Panc1 (cell line): Measurements from ENCODE around the gene NPAS2. TPM values are rescaled to one million over a fixed set of nuclear protein-coding genes. Genes with fewer than 3 reads are reported as not detected.

Experiments
- ATAC-seq: fragments of 200-7000 bp; cut with Tn5 transposase; 2 replicates; pipeline ENCODE4 v1.9.1; 2020; ENCODE audit warnings: mild to moderate bottlenecking, moderate library complexity
- BruUV-seq: library from RNA; stranded (reverse); fragments of 400-500 nt; replicated peaks from 2 replicates; lab custom pipeline; 2021; lab: Mats Ljungman, UMichigan
- CTCF ChIA-PET: fragments of 300-600 bp; sonication (Branson Sonifier 250); formaldehyde crosslinking; loops from one replicate; lab custom pipeline; 2022; ENCODE audit warnings: antibody characterized with exemption; lab: Charles Lee
- POLR2A ChIA-PET: fragments of 300-600 bp; sonication (Branson Sonifier 250); formaldehyde crosslinking; loops from one replicate; lab custom pipeline; 2022; ENCODE audit warnings: antibody characterized with exemption; lab: Charles Lee
- DNase-seq: peaks from one replicate; pipeline ENCODE4 v3.0.0-alpha.2; 2010; ENCODE audit warnings: low read depth, low spot score
- H3K27ac ChIP-seq: 2 replicates; pipeline ENCODE4 v1.5.1; 2011; ENCODE audit warnings: mild to moderate bottlenecking, low read length, inconsistent platforms
- H3K27me3 ChIP-seq: fragments of 200-500 bp; sonication (Bioruptor generic); 2 replicates; pipeline ENCODE4 v1.6.0; 2014; ENCODE audit warnings: low read length, inconsistent platforms; ENCODE audit not compliant: control insufficient read depth, insufficient read depth
- H3K36me3 ChIP-seq: fragments of 200-500 bp; sonication (Bioruptor generic); 2 replicates; pipeline ENCODE4 v1.5.1; 2014; ENCODE audit warnings: inconsistent platforms, mild to moderate bottlenecking, low read length, moderate library complexity; ENCODE audit not compliant: control insufficient read depth, insufficient read depth
- H3K4me1 ChIP-seq: 2 replicates; pipeline ENCODE4 v1.5.1; 2011; ENCODE audit warnings: inconsistent platforms, mild to moderate bottlenecking, low read length, moderate library complexity; ENCODE audit not compliant: control insufficient read depth, insufficient read depth
- H3K4me3 ChIP-seq, 2 experiments: 2 replicates each; pipeline ENCODE4 v1.5.1; 2011 to 2012; ENCODE audit warnings: low read depth in 2 of 2, low read length in 2 of 2, mild to moderate bottlenecking in 2 of 2, inconsistent platforms in 1 of 2, moderate library complexity in 1 of 2
- H3K9me3 ChIP-seq: fragments of 200-500 bp; sonication (Bioruptor generic); 2 replicates; pipeline ENCODE4 v1.5.1; 2014; ENCODE audit warnings: low read depth, mild to moderate bottlenecking, inconsistent platforms, low read length, moderate library complexity; ENCODE audit not compliant: control insufficient read depth, insufficient read depth
- POLR2AphosphoS5 ChIP-seq: IDR thresholded peaks from 2 replicates; pipeline ENCODE4 v1.6.1; 2012; ENCODE audit warnings: mild to moderate bottlenecking, low read depth, low read length, moderate library complexity
- SIN3A ChIP-seq: IDR thresholded peaks from 2 replicates; pipeline ENCODE4 v1.6.1; 2012; ENCODE audit warnings: low read depth, mild to moderate bottlenecking, low read length, moderate library complexity, borderline replicate concordance; ENCODE audit not compliant: insufficient read depth
- TCF7L2 ChIP-seq: IDR thresholded peaks from 2 replicates; pipeline ENCODE4 v1.6.1; 2011; ENCODE audit warnings: mild to moderate bottlenecking, low read depth, low read length, inconsistent platforms
- in situ Hi-C: cut with HindIII; loops from 2 replicates; pipeline ENCODE4 v1.10.0; 2016; ENCODE audit warnings: low sequenced_read_pairs, low pct_unique_long_range_greater_than_20kb
- intact Hi-C: fragments of 100-400 bp; cut with micrococcal nuclease; formaldehyde crosslinking; loops from one replicate; pipeline ENCODE4 v1.10.0; 2022; ENCODE audit not compliant: unreplicated experiment
- total RNA-seq: library from RNA; stranded (reverse); gene quantifications from one replicate; pipeline ENCODE4 v1.2.1, GENCODE V29; 2021; ENCODE audit not compliant: unreplicated experiment
- TF ChIP-seq, protein P1 (sequence below): fragments of 450-650 bp; IDR thresholded peaks from 2 replicates; pipeline ENCODE4 v1.5.1; 2017; ENCODE audit warnings: mild to moderate bottlenecking
- TF ChIP-seq, protein P2 (sequence below), 2 experiments: IDR thresholded peaks; 2 replicates each; pipeline ENCODE4 v1.6.1; 2011 to 2012; ENCODE audit warnings: low read depth in 2 of 2, control low read depth in 1 of 2, low read length in 1 of 2, mild to moderate bottlenecking in 1 of 2, moderate library complexity in 1 of 2; ENCODE audit not compliant: insufficient read depth in 1 of 2

Gene NPAS2
- total RNA-seq, 1 experiment from 2014 or later, result 72.8 TPM

DNA sequence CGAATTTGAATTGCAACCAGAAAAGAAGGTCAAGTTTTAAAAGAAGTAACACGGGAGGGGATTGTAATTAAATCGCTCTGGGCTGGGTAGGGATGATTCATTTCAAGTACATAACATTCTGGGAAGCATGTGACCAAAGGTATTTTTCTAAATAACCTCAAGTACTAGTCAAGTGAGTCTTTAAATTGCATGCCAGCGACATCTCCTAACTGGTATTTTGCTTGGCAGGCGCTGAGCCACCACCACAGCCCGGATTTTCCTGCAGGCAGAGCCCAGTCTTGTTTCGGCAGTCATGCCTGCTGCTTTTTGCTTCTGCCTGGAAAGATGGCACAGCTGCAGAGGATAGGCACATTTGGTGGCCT lies 33.7 kb upstream of the NPAS2 start:
- BruUV-seq, result no TSS peak
- TF ChIP-seq, protein P1, sequence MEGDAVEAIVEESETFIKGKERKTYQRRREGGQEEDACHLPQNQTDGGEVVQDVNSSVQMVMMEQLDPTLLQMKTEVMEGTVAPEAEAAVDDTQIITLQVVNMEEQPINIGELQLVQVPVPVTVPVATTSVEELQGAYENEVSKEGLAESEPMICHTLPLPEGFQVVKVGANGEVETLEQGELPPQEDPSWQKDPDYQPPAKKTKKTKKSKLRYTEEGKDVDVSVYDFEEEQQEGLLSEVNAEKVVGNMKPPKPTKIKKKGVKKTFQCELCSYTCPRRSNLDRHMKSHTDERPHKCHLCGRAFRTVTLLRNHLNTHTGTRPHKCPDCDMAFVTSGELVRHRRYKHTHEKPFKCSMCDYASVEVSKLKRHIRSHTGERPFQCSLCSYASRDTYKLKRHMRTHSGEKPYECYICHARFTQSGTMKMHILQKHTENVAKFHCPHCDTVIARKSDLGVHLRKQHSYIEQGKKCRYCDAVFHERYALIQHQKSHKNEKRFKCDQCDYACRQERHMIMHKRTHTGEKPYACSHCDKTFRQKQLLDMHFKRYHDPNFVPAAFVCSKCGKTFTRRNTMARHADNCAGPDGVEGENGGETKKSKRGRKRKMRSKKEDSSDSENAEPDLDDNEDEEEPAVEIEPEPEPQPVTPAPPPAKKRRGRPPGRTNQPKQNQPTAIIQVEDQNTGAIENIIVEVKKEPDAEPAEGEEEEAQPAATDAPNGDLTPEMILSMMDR, result no peak
- TF ChIP-seq POLR2AphosphoS5 (no peak), SIN3A (no peak), TCF7L2 (peak; percentile 33; the same call in 1 of the 2 replicates)
- TF ChIP-seq, protein P2, sequence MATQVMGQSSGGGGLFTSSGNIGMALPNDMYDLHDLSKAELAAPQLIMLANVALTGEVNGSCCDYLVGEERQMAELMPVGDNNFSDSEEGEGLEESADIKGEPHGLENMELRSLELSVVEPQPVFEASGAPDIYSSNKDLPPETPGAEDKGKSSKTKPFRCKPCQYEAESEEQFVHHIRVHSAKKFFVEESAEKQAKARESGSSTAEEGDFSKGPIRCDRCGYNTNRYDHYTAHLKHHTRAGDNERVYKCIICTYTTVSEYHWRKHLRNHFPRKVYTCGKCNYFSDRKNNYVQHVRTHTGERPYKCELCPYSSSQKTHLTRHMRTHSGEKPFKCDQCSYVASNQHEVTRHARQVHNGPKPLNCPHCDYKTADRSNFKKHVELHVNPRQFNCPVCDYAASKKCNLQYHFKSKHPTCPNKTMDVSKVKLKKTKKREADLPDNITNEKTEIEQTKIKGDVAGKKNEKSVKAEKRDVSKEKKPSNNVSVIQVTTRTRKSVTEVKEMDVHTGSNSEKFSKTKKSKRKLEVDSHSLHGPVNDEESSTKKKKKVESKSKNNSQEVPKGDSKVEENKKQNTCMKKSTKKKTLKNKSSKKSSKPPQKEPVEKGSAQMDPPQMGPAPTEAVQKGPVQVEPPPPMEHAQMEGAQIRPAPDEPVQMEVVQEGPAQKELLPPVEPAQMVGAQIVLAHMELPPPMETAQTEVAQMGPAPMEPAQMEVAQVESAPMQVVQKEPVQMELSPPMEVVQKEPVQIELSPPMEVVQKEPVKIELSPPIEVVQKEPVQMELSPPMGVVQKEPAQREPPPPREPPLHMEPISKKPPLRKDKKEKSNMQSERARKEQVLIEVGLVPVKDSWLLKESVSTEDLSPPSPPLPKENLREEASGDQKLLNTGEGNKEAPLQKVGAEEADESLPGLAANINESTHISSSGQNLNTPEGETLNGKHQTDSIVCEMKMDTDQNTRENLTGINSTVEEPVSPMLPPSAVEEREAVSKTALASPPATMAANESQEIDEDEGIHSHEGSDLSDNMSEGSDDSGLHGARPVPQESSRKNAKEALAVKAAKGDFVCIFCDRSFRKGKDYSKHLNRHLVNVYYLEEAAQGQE (IDR thresholded peaks at IDR 0.05; ENCODE audit: insufficient read depth in 1 of 2, low read depth in 2 of 2, low read length in 1 of 2), result no peak
- Histone ChIP-seq H3K9me3 (no peaks in the 10 kb centered on the region; the same call in 1 of the 2 replicates), H3K27me3 (no peaks in the 10 kb centered on the region), H3K4me3 (peak overlapping the region; percentile 4 to 52), H3K4me1 (peaks cover 28% of the 10 kb centered on the region), H3K36me3 (no peaks in the 10 kb centered on the region), H3K27ac (peak overlapping the region; percentile 87)
- peak; percentile 86 for ATAC-seq
- no peak for DNase-seq
- ChIA-PET CTCF (no interaction called here), POLR2A (no interaction called here)
- intact Hi-C loops (no loop called here), in situ Hi-C loops (no loop called here)

GRCh38 chr2:100786985-100787384 lies 33.0 kb upstream of the NPAS2 start:
- TF ChIP-seq TCF7L2 (no peak), POLR2AphosphoS5 (no peak), SIN3A (no peak)
- H3K27me3 ChIP-seq, result no peaks in the 10 kb centered on the region
- peaks cover 28% of the 10 kb centered on the region for H3K4me1 ChIP-seq
- ChIA-PET CTCF (no interaction called here), POLR2A (no interaction called here)
- peak overlapping the region; percentile 87 for H3K27ac ChIP-seq
- intact Hi-C loops (no loop called here), in situ Hi-C loops (no loop called here)
- H3K9me3 ChIP-seq, result no peaks in the 10 kb centered on the region; the same call in 1 of the 2 replicates
- ATAC-seq (no peak), DNase-seq (no peak)
- no peaks in the 10 kb centered on the region for H3K36me3 ChIP-seq
- no TSS peak for BruUV-seq
- no peak overlapping the region for H3K4me3 ChIP-seq

DNA sequence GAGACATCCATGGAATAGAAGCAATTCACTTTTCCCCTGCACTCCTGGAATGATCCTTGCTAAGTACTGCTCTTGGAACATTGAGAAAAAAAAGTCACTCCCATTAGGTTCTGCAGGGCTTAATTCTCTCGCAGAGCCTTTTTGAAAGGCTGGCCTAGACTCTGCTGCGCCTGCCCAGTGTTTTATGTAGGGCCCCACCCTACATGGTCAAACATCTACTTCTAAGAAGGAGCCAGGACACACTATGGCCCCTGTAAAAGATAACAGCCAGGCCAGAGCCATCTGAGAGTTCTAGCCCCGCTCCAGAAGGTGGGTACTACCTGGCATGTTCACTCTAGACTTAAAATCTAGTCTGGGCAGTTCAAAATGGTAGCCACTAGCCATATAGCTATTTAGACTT lies 30.6 kb upstream of the NPAS2 start:
- ChIA-PET POLR2A (no interaction called here), CTCF (no interaction called here)
- Histone ChIP-seq H3K27ac (peak overlapping the region; percentile 65; the same call in 1 of the 2 replicates), H3K9me3 (no peaks in the 10 kb centered on the region; the same call in 1 of the 2 replicates), H3K4me1 (peaks cover 28% of the 10 kb centered on the region), H3K36me3 (no peaks in the 10 kb centered on the region), H3K27me3 (no peaks in the 10 kb centered on the region), H3K4me3 (no peak overlapping the region)
- TF ChIP-seq, protein P2 (IDR thresholded peaks at IDR 0.05; ENCODE audit: insufficient read depth in 1 of 2, low read depth in 2 of 2, low read length in 1 of 2), result no peak
- TF ChIP-seq SIN3A (no peak), POLR2AphosphoS5 (no peak), TCF7L2 (no peak)
- TF ChIP-seq, protein P1, result no peak
- DNase-seq, result no peak
- in situ Hi-C loops, result no loop called here
- no peak for ATAC-seq
- no TSS peak for BruUV-seq
- intact Hi-C loops, result no loop called here
